GM18519 (cell line): ENCODE data around the gene SPATC1L.

ENCODE experiments used
- ATAC-seq: cut with Tn5 transposase; IDR thresholded peaks from one replicate; pipeline ENCODE4 v1.9.1; 2021; ENCODE audit warnings: mild to moderate bottlenecking, moderate library complexity; ENCODE audit not compliant: unreplicated experiment, low FRiP score

SPATC1L gene

GRCh38 chr21:46215436-46216131 lies 31.3 kb upstream of the SPATC1L start:
- ATAC-seq = no peak

GRCh38 chr21:46214478-46215340 lies 30.4 kb upstream of the SPATC1L start:
- ATAC-seq = no peak

- no peak for ATAC-seq
These were observed 29.5 kb upstream of the SPATC1L start for GRCh38 chr21:46213620-46214286.

- ATAC-seq = no peak
These were observed 28.6 kb upstream of the SPATC1L start for GRCh38 chr21:46212721-46213484.

GRCh38 chr21:46211786-46212720 lies 27.8 kb upstream of the SPATC1L start:
- ATAC-seq = no peak

GRCh38 chr21:46211376-46211775 lies 27.1 kb upstream of the SPATC1L start:
- ATAC-seq = no peak

GRCh38 chr21:46210378-46211136 lies 26.3 kb upstream of the SPATC1L start:
- no peak for ATAC-seq

GRCh38 chr21:46208761-46209721 lies 24.8 kb upstream of the SPATC1L start:
- ATAC-seq = no peak

- no peak for ATAC-seq
These were observed 23.8 kb upstream of the SPATC1L start for GRCh38 chr21:46207920-46208591.

- ATAC-seq = no peak
These were observed 23.0 kb upstream of the SPATC1L start for GRCh38 chr21:46207006-46207919.

- no peak for ATAC-seq
These were observed 22.1 kb upstream of the SPATC1L start for GRCh38 chr21:46206163-46207005.

GRCh38 chr21:46205766-46206162 lies 21.5 kb upstream of the SPATC1L start:
- no peak for ATAC-seq

- ATAC-seq = no peak
These were observed 20.9 kb upstream of the SPATC1L start for GRCh38 chr21:46205166-46205565.

GRCh38 chr21:46203203-46203600 lies 18.9 kb upstream of the SPATC1L start:
- no peak for ATAC-seq

GRCh38 chr21:46202592-46203202 lies 18.4 kb upstream of the SPATC1L start:
- no peak for ATAC-seq
